Activated CD8-positive, alpha-beta memory T cell treated with anti-CD3 and anti-CD28 coated beads for 4 hours (primary cell): Measurements from ENCODE around the gene LIPA.

Experiments used
- DNase-seq, 2 donors: peaks; one replicate each; pipeline ENCODE4 v3.0.0-alpha.2; 2020; ENCODE audit warnings: low read depth in 2 of 2

LIPA gene

DNA sequence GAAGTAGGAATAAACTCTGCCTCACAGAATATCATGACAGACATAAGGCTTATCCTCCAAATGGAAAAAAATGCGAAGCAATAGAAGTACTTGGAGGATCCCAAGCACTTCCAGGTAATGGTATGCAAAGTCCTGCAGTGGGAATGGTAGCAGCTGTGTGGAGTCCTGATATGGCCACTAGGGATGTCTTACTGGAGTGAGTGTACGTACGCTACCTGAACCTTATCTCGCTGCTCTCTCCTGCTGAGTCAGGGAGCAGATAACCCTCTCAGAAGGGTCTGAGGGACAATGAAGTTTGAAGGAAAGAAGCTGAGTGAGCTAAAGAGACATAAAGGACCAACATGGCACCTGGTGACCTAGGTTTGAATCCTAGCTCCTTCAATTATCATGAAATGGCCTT, 86.7 kb downstream of the LIPA start:
- DNase-seq = no peak

DNA sequence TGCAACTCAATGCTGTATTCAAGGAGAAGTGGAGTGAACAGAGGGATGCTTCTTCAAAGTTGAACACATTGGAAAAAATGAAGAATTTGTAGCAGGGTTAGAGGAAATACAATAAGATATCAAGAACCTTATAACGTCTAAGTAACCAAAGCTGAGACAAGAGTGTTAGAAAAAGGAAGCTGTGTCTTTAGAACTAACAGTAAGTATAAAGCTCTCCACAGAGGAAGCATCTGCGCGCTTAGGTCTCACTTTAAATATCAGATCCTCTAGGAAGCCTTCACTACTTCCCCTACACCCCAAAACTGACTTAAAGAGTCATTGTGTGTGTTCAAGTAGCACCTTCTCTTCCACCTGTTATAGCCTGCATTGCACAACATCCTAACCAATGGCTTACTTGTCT, 87.5 kb downstream of the LIPA start:
- no peak for DNase-seq
